ENCODE results near the gene GNG14.
A peak's percentile ranks its signal among the peaks of the same experiment; 100 is the strongest.
"Not testable (repeated sequence)": the region's sequence is repeated elsewhere in the genome, so short reads cannot be mapped to it uniquely, and the experiment has no call there.

Gene GNG14

GRCh38 chr19:12697425-12697824 is 9.6 kb downstream of the GNG14 start:
- DNase-seq, result not testable (repeated sequence)

GRCh38 chr19:12698138-12698537 is 10.3 kb downstream of the GNG14 start:
- no peak for DNase-seq

GRCh38 chr19:12701596-12702282 is 13.9 kb downstream of the GNG14 start:
- no peak for DNase-seq

- DNase-seq, result peak; percentile 82
Observed at GRCh38 chr19:12703046-12703445, 15.2 kb downstream of the GNG14 start.

- no peak for DNase-seq
Observed at GRCh38 chr19:12705169-12705568, 17.4 kb downstream of the GNG14 start.

DNA sequence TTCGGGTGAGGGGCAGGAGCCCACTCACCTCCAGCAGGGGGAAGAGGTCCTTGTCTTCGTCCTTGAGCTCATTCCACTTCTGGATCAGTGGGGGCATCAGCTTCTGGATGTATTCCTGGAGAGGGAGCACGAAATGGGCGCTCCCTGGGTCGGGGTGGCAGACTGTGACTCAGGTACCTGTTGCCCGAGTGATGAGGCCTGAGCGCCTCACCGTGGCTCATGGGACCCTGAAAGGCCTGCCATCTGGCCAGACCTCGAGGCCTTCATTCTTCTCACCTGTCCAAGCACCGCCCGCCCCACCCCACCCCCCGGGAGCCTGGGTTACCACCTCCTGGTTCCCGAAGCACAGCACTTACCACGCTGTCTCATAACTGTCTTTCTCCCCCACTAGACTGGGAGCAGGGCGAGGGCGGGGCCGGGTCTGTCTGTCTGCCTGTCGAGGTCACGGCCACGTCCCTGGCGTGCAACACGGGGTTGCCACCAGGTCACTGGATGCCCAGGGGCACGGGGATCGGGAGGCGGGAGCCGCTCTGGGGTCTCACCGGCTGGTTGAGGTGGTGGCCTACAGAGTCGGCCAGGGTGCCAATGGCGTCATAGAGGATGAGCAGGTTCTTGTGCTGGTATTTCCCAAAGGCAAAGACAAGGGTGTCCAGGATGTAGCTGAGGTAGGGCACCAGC is 18.0 kb downstream of the GNG14 start:
- DNase-seq, result no peak

- no peak for DNase-seq
Observed at GRCh38 chr19:12706332-12706718, 18.5 kb downstream of the GNG14 start.

- DNase-seq, result no peak
Observed at GRCh38 chr19:12708641-12709040, 20.8 kb downstream of the GNG14 start.

DNA sequence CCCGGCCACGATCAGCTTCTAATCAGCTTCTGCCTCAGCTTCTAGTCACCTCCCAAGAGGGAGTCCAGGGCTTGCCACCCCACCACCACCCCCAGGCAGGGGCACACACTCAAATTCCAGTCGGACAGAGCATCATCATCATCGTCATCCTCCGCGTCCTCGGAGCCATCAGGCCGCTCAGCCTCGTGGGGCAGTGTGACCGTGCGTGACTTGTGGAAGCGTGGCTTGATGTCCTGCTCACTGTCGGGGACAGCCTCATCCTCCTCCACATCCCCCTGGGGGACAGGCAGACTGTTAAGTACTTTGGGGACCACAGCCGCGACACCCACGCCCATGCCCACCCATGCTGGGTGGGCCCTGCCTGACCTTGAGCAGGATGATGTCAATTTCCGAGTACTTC is 23.4 kb downstream of the GNG14 start:
- no peak for DNase-seq

DNA sequence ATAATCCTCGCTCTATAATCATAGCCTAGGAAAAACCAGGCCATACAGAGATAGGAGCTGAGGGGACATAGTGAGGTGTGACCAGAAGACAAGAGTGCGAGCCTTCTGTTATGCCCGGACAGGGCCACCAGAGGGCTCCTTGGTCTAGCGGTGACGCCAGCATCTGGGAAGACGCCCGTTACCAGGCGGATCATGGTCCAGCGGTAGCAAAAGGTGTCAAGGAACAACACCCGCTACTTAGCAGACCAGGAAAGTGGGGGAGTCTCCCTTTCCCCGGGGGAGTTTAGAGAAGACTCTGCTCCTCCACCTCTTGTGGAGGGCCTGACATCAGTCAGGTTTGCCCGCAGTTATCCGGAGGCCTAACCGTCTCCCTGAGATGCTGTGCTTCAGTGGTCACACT is 24.3 kb downstream of the GNG14 start:
- not testable (repeated sequence) for DNase-seq

DNA sequence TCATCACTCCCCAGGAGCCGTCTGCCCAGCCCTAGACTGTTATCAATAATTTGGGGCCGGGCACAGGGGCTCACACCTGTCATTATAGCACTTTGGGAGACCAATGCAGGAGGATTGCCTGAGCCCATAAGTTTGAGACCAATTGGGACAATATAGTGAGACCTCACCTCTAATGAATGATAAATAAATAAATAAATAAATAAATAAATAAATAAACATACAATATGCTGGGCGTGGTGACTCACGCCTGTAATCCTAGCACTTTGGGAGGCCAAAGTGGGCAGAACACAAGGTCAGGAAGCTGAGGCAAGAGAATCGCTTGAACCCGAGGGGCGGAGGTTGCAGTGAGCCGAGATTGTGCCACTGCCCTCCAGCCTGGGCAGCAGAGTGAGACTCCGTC is 25.5 kb downstream of the GNG14 start:
- not testable (repeated sequence) for DNase-seq

DNA sequence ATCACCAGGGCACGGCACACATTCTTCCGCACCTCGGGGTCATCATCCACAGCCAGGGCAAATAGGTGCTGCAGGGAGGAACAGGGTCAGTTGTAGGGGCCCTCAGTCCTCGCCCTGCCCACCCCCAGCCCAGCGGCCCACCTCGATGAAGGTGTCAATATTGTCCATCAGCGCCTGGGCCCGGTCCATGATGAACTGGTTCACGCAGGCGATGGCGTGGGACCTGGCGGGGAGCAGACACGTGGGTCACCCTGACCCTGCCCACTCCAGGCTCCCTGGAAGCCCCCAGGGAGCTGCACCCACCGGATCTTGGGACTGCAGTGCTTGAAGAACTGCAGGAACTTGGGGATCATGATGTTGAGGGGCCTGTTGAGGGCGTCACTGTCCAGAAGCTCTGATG is 27.3 kb downstream of the GNG14 start:
- no peak for DNase-seq

DNA sequence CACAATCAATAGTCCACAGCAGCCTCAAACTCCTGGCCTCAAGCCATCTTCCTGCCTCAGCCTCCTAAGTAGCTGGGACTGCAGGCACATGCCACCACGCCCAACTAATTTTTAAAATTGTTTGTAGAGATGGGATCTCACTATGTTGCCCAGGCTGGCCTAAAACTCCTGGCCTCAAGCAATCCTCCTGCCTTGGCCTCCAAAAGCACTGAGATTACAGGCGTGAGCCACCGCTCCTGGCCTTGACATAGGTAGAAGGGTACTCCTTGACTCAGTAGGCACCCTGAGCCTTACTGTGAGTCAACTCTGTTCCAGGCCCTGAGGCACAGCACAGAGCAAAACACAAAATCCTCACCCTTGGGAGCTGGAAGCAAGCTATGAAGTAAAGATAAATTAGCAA is 28.1 kb downstream of the GNG14 start:
- no peak for DNase-seq

DNA sequence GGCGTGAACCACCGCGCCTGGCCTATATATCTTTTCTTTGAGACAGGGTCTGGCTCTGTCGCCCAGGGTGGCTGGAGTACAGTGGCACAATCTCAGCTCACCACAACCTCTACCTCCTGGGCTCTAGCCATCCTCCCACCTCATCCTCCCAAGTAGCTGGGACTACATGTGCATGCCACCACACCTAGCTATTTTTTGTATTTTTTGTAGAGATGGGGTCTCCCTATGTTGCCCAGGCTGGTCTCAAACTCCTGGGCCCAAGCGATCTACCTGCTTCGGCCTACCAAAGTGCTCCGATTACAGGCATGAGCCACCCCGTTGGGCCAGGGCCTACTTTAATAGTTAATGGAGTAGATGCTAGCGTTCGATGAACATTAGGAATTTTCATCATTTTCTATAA is 32.5 kb downstream of the GNG14 start:
- DNase-seq, result no peak

- no peak for DNase-seq
Observed at GRCh38 chr19:12720851-12721655, 33.3 kb downstream of the GNG14 start.

DNA sequence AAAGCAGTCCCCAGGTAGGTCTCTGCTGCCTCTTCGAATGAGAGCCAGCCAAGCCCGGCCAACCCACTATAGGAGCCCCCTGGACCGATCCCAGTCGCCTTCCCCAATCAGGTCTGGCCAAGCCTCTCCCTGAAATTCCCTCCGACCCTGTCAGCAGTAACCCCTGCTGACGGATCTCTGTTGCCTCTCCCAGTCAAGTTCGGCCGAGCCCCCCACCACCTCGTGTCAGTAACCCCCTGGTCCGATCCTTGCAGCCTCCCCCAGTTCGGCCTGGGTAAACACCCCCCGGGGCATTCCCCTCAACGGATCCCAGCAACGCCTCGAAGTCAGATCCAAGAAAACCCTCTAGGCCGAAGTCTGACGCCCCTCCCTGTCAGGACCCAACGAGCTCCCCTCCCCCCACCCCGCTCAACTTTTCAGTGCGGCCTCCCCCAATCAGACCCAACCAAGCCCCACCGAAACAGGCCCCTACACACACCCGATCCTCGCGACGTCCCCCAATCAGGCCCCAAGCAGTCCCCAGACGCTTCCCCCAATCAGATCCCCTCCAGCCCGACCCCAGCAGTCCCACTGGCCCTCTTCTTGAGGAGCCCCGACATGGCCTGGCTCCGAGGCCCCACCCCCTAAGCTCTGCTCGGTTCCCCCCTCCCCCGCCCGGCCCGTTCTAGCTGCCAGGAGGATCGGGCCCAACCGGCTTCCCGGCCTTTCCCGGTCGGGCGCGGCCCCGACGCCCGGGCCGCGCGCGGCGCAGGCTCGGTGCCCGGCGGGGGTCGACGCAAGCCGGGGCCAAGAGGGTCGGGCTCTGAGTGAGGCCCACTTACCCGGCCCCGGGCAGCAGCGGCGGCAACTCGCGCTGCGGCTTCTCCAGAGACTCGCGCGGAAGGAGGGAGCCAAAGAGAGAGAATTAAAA is 34.1 kb downstream of the GNG14 start:
- DNase-seq, result peak; percentile 46

- peak; percentile 98 for DNase-seq
Observed at GRCh38 chr19:12722566-12723380, 35.0 kb downstream of the GNG14 start.

- DNase-seq, result peak; percentile 48
Observed at GRCh38 chr19:12723381-12723640, 35.5 kb downstream of the GNG14 start.

- peak; percentile 86 for DNase-seq
Observed at GRCh38 chr19:12723641-12724426, 36.0 kb downstream of the GNG14 start, which contains the start of gene TNPO2. TSS of gene TNPO2 (minus strand) at chr19:12723932. CDS start at chr19:12720977, 2,955 bp downstream.

DNA sequence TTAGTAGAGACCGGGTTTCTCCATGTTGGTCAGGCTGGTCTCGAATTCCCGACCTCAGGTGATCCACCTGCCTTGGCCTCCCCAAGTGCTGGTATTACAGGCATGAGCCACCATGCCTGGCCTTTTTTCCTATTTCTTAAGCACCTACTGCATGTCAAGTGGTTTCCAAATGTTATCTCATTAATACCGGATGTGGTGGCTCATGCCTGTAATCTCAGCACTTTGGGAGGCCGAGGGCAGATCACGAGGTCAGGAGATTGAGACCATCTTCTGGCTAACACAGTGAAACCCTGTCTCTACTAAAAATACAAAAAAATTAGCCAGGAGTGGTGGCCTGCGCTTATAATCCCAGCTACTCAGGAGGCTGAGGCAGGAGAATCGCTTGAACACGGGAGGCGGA is 37.8 kb downstream of the GNG14 start:
- DNase-seq, result not testable (repeated sequence)

GRCh38 chr19:12726988-12727316 is 39.2 kb downstream of the GNG14 start:
- no peak for DNase-seq

Measured in NCI-H2171 treated with DMSO at 0.1 percent for 48 hours (cell line).